Esophagus squamous epithelium (tissue), 5 donors: ENCODE data around the gene UBE2V1. TPM values are rescaled to one million over a fixed set of nuclear protein-coding genes. Genes with fewer than 3 reads are reported as not detected.

Experiments
- DNase-seq: peaks from one replicate; lab custom pipeline; 2025; lab: John Stamatoyannopoulos, UW
- H3K27ac ChIP-seq, 4 donors: fragments of 200-600 bp; sonication (generic); one replicate each; pipeline ENCODE4 v1.5.1; 2016 to 2019; ENCODE audit warnings: mild to moderate bottlenecking in 1 of 4
- H3K27me3 ChIP-seq, 4 donors: fragments of 200-600 bp; sonication (generic); 1 replicate in 3 of 4; 2 replicates in 1 of 4; pipeline versions ENCODE4 v1.5.1 to v1.6.0; 2017 to 2021; ENCODE audit warnings: antibody characterized with exemption in 1 of 4
- H3K36me3 ChIP-seq, 3 donors: fragments of 200-600 bp; sonication (generic); one replicate each; pipeline ENCODE4 v1.5.1; 2016 to 2019
- H3K4me1 ChIP-seq, 3 donors: fragments of 200-600 bp; sonication (generic); one replicate each; pipeline ENCODE4 v1.5.1; 2017 to 2019
- H3K4me3 ChIP-seq, 4 donors: fragments of 200-600 bp; sonication (generic); 1 replicate in 3 of 4; 2 replicates in 1 of 4; pipeline ENCODE4 v1.5.1; 2016 to 2019; ENCODE audit warnings: mild to moderate bottlenecking in 2 of 4, moderate library complexity in 1 of 4
- H3K9me3 ChIP-seq, 3 donors: fragments of 200-600 bp; sonication (generic); one replicate each; pipeline ENCODE4 v1.5.1; 2016 to 2019
- CTCF ChIP-seq, 6 experiments: fragments of 450-650 bp in 4 of 6; fragments of 200-600 bp in 2 of 6; sonication (generic) in 2 of 6; IDR thresholded peaks; one replicate each; pipeline ENCODE4 v1.5.1; 2016 to 2019; ENCODE audit warnings: antibody characterized with exemption in 6 of 6, mild to moderate bottlenecking in 4 of 6, moderate library complexity in 4 of 6
- POLR2A ChIP-seq, 4 donors: fragments of 450-650 bp; IDR thresholded peaks; one replicate each; pipeline ENCODE4 v1.6.1; 2017; ENCODE audit warnings: antibody characterized with exemption in 4 of 4, mild to moderate bottlenecking in 4 of 4, moderate library complexity in 3 of 4
- WGBS, 2 donors: methylation state at CpG; one replicate each; pipeline ENCODE4 v1.1.5; 2018; 5-methylcytosine and 5-hydroxymethylcytosine counted together
- intact Hi-C: fragments of 100-400 bp; cut with DNase I; formaldehyde crosslinking; loops from one replicate; pipeline ENCODE4 v1.15.0; 2022
- total RNA-seq, 4 donors: library from RNA; depleted of rRNA; stranded (reverse); fragments of >200 nt; gene quantifications; one replicate each; pipeline ENCODE4 v1.1.0, GENCODE V29; 2016
- donor health status: DM: yes; HTN: yes; CAD: no.

The UBE2V1 gene
- total RNA-seq, 4 donors from 2014 or later: 44.4 to 80.7 (median 63.4) TPM

GRCh38 chr20:50152394-50153152 is 39.6 kb upstream of the UBE2V1 start:
- Histone ChIP-seq H3K4me1 (peaks cover 51 to 71% (median 52%) of the 10 kb centered on the region in 3 donors), H3K27me3 (no peaks in the 10 kb centered on the region), H3K9me3 (no peaks in the 10 kb centered on the region), H3K36me3 (peaks cover 0 to 18% (median 0%) of the 10 kb centered on the region in 3 donors), H3K4me3 (peak overlapping the region; percentile 80 to 97 (median 90)), H3K27ac (peak overlapping the region; percentile 96 to 99 (median 98))
- intact Hi-C loops: no loop called here
- TF ChIP-seq CTCF (IDR thresholded peaks at IDR 0.05) (peak in 4 of 6 experiments; percentile 8 to 54 (median 48)), POLR2A (IDR thresholded peaks at IDR 0.05) (no peak)
- no peak for DNase-seq
- WGBS, 2 donors: 4 to 6% methylated on average over 3 to 4 of the region's 4 CpGs

GRCh38 chr20:50151034-50151743 is 38.2 kb upstream of the UBE2V1 start:
- Histone ChIP-seq H3K36me3 (peaks cover 0 to 22% (median 0%) of the 10 kb centered on the region in 3 donors), H3K9me3 (no peaks in the 10 kb centered on the region), H3K27ac (peak overlapping the region; percentile 96 to 99 (median 98)), H3K4me3 (peak overlapping the region; percentile 80 to 97 (median 90)), H3K27me3 (no peaks in the 10 kb centered on the region), H3K4me1 (peaks cover 64 to 77% (median 66%) of the 10 kb centered on the region in 3 donors)
- WGBS, 2 donors: 43 to 49% methylated on average over 9 of the region's 10 CpGs
- intact Hi-C loops: no loop called here
- no peak for TF ChIP-seq CTCF (IDR thresholded peaks at IDR 0.05)
- peak in 1 of 4 donors; percentile 16 for TF ChIP-seq POLR2A (IDR thresholded peaks at IDR 0.05)
- DNase-seq: no peak

GRCh38 chr20:50149481-50150254 is 36.7 kb upstream of the UBE2V1 start:
- Histone ChIP-seq H3K27me3 (no peaks in the 10 kb centered on the region), H3K4me1 (peaks cover 79 to 92% (median 81%) of the 10 kb centered on the region in 3 donors), H3K4me3 (peak overlapping the region in 3 of 4 donors; percentile 4 to 97 (median 88)), H3K27ac (peak overlapping the region; percentile 96 to 99 (median 98)), H3K9me3 (no peaks in the 10 kb centered on the region), H3K36me3 (peaks cover 0 to 22% (median 0%) of the 10 kb centered on the region in 3 donors)
- intact Hi-C loops: no loop called here
- no peak for DNase-seq
- TF ChIP-seq CTCF (IDR thresholded peaks at IDR 0.05) (no peak), POLR2A (IDR thresholded peaks at IDR 0.05) (no peak)
- WGBS, 2 donors: 64 to 69% methylated on average over 8 to 9 of the region's 16 CpGs

GRCh38 chr20:50146732-50147662 is 34.0 kb upstream of the UBE2V1 start:
- peaks cover 89 to 100% (median 93%) of the 10 kb centered on the region in 3 donors for H3K4me1 ChIP-seq
- H3K4me3 ChIP-seq: peak overlapping the region in 3 of 4 donors; percentile 12 to 38 (median 27)
- peaks cover 0 to 37% (median 13%) of the 10 kb centered on the region in 3 donors for H3K36me3 ChIP-seq
- intact Hi-C loops: no loop called here
- H3K9me3 ChIP-seq: no peaks in the 10 kb centered on the region
- H3K27me3 ChIP-seq: no peaks in the 10 kb centered on the region
- peak overlapping the region; percentile 85 to 99 (median 98) for H3K27ac ChIP-seq
- 22 to 27% methylated on average over 7 to 9 of the region's 17 CpGs for WGBS, 2 donors
- peak in 1 of 6 experiments; percentile 5 for TF ChIP-seq CTCF (IDR thresholded peaks at IDR 0.05)
- TF ChIP-seq POLR2A (IDR thresholded peaks at IDR 0.05): peak in 1 of 4 donors; percentile 52
- DNase-seq: no peak
